Stomach (tissue), 9 donors: ENCODE data around the gene NINJ2. TPM values are rescaled to one million over a fixed set of nuclear protein-coding genes. Genes with fewer than 3 reads are reported as not detected.
A peak's percentile ranks its signal among the peaks of the same experiment; 100 is the strongest.

ENCODE experiments used
- DNase-seq, 2 donors: peaks; one replicate each; pipeline versions ENCODE4 v3.0.0 to v3.0.0-alpha.2; 2013 to 2019
- H3K27ac ChIP-seq, 5 donors: fragments of 200-600 bp in 4 of 5; sonication (generic) in 4 of 5; one replicate each; pipeline ENCODE4 v1.5.1; 2013 to 2019; ENCODE audit warnings: mild to moderate bottlenecking in 1 of 5, moderate library complexity in 1 of 5
- H3K27me3 ChIP-seq, 3 donors: fragments of 200-600 bp; sonication (generic); one replicate each; pipeline ENCODE4 v1.5.1; 2017 to 2019; ENCODE audit warnings: mixed run types in 1 of 3
- H3K36me3 ChIP-seq, 4 donors: fragments of 200-600 bp; sonication (generic); 1 replicate in 3 of 4; 2 replicates in 1 of 4; pipeline ENCODE4 v1.5.1; 2016 to 2019
- H3K4me1 ChIP-seq, 4 donors: fragments of 200-600 bp; sonication (generic); one replicate each; pipeline ENCODE4 v1.5.1; 2016 to 2019
- H3K4me3 ChIP-seq, 4 donors: fragments of 200-600 bp; sonication (generic) in 3 of 4; one replicate each; pipeline ENCODE4 v1.5.1; 2016 to 2019; ENCODE audit warnings: mild to moderate bottlenecking in 1 of 4
- H3K9me3 ChIP-seq, 4 donors: fragments of 200-600 bp; sonication (generic); one replicate each; pipeline ENCODE4 v1.5.1; 2016 to 2019
- CTCF ChIP-seq, 7 experiments: fragments of 450-650 bp in 4 of 7; fragments of 200-600 bp in 3 of 7; sonication (generic) in 3 of 7; IDR thresholded peaks; one replicate each; pipeline ENCODE4 v1.5.1; 2016 to 2019; ENCODE audit warnings: antibody characterized with exemption in 7 of 7, control low read depth in 2 of 7, mild to moderate bottlenecking in 1 of 7
- EP300 ChIP-seq: sonication (generic); formaldehyde crosslinking; IDR thresholded peaks from one replicate; pipeline ENCODE4 v1.6.1; 2017; ENCODE audit warnings: antibody characterized with exemption
- POLR2A ChIP-seq, 4 donors: fragments of 450-650 bp; IDR thresholded peaks; one replicate each; pipeline ENCODE4 v1.6.1; 2016; ENCODE audit warnings: antibody characterized with exemption in 4 of 4, control low read depth in 2 of 4, mild to moderate bottlenecking in 1 of 4, moderate library complexity in 1 of 4
- POLR2AphosphoS5 ChIP-seq, 3 donors: sonication (generic); formaldehyde crosslinking; IDR thresholded peaks; one replicate each; pipeline ENCODE4 v1.6.1; 2016; ENCODE audit warnings: antibody characterized with exemption in 3 of 3
- WGBS, 5 donors: extraction: QIAGEN DNeasy Blood & Tissue Kit in 3 of 5; methylation state at CpG; one replicate each; pipeline versions ENCODE4 v1.1.5 to v1.1.7; 2013 to 2018; 5-methylcytosine and 5-hydroxymethylcytosine counted together
- intact Hi-C: fragments of 100-400 bp; cut with DNase I; formaldehyde crosslinking; loops from one replicate; pipeline ENCODE4 v1.15.1; 2023; ENCODE audit warnings: low total_unique reads
- polyA plus RNA-seq, 3 donors: library from polyadenylated mRNA; stranded (reverse); fragments of 200-250 nt; gene quantifications; one replicate each; pipeline ENCODE4 v1.2.3, GENCODE V29; 2013
- total RNA-seq, 5 donors: library from RNA; depleted of rRNA; stranded (reverse); fragments of >200 nt; gene quantifications; one replicate each; pipeline versions ENCODE4 v1.1.0 to v1.2.3, GENCODE V29; 2014 to 2016
- donor health status: healthy with polysubstance abuse.
- donor health status: Bipolar disorder and iron deficiency.
- donor health status: healthy.

The NINJ2 gene
- total and polyA plus RNA-seq, 8 donors = 2.0 to 26.2 (median 5.0) TPM; not detected in 3

- no peaks in the 10 kb centered on the region for H3K9me3 ChIP-seq
Observed at GRCh38 chr12:563787-564298, 99.4 kb downstream of the NINJ2 start.

GRCh38 chr12:563250-563781 is 99.9 kb downstream of the NINJ2 start:
- peak in 1 of 2 donors; percentile 62 for DNase-seq
- Histone ChIP-seq H3K27me3 (no peaks in the 10 kb centered on the region), H3K36me3 (peaks cover 12 to 68% (median 28%) of the 10 kb centered on the region in 4 donors), H3K4me1 (peaks cover 0 to 19% (median 11%) of the 10 kb centered on the region in 4 donors), H3K27ac (peak overlapping the region in 4 of 5 donors; percentile 16 to 69 (median 59)), H3K4me3 (no peak overlapping the region), H3K9me3 (no peaks in the 10 kb centered on the region)
- 52 to 78% (median 58%) methylated on average over 8 of the region's 8 CpGs for WGBS, 5 donors
- intact Hi-C loops = loop anchor here (10.0 kb wide), 2 partner anchors 181 to 381 kb away; partner anchors contain the start of gene RAD52
- TF ChIP-seq CTCF (IDR thresholded peaks at IDR 0.05) = no peak
- no peak for TF ChIP-seq POLR2A (IDR thresholded peaks at IDR 0.05)
- no peak for TF ChIP-seq EP300
- TF ChIP-seq POLR2AphosphoS5 (IDR thresholded peaks at IDR 0.05) = no peak

More at GRCh38 chr12:563787-564298, 99.4 kb downstream of the NINJ2 start:
- TF ChIP-seq CTCF (IDR thresholded peaks at IDR 0.05) (no peak), POLR2AphosphoS5 (IDR thresholded peaks at IDR 0.05) (no peak), EP300 (no peak), POLR2A (IDR thresholded peaks at IDR 0.05) (no peak)
- Histone ChIP-seq H3K27ac (peak overlapping the region in 3 of 5 donors; percentile 56 to 69 (median 62)), H3K4me3 (no peak overlapping the region), H3K27me3 (no peaks in the 10 kb centered on the region), H3K4me1 (peaks cover 0 to 19% (median 11%) of the 10 kb centered on the region in 4 donors), H3K36me3 (peaks cover 9 to 62% (median 25%) of the 10 kb centered on the region in 4 donors)
- 39 to 58% (median 50%) methylated on average over 6 to 7 of the region's 7 CpGs for WGBS, 5 donors
- intact Hi-C loops = loop anchor here (10.0 kb wide), 2 partner anchors 181 to 381 kb away; partner anchors contain the start of gene RAD52
- DNase-seq = no peak

- peak overlapping the region in 3 of 5 donors; percentile 56 to 69 (median 62) for H3K27ac ChIP-seq
- TF ChIP-seq EP300 = no peak
- no peak for TF ChIP-seq POLR2A (IDR thresholded peaks at IDR 0.05)
- no peak for TF ChIP-seq CTCF (IDR thresholded peaks at IDR 0.05)
- no peak for TF ChIP-seq POLR2AphosphoS5 (IDR thresholded peaks at IDR 0.05)
- no peaks in the 10 kb centered on the region for H3K27me3 ChIP-seq
- DNase-seq = no peak
- peaks cover 12 to 73% (median 31%) of the 10 kb centered on the region in 4 donors for H3K36me3 ChIP-seq
- H3K9me3 ChIP-seq = no peaks in the 10 kb centered on the region
- H3K4me1 ChIP-seq = peaks cover 0 to 19% (median 11%) of the 10 kb centered on the region in 4 donors
- intact Hi-C loops = loop anchor here (10.0 kb wide), 2 partner anchors 182 to 382 kb away; partner anchors contain the start of gene RAD52
- WGBS, 5 donors = 85 to 95% (median 90%) methylated on average over 9 to 12 of the region's 12 CpGs
- H3K4me3 ChIP-seq = peak overlapping the region in 1 of 4 donors; percentile 17
Observed at GRCh38 chr12:562634-563033, 100.6 kb downstream of the NINJ2 start.

GRCh38 chr12:561908-562593 is 101.2 kb downstream of the NINJ2 start:
- DNase-seq = no peak
- no peaks in the 10 kb centered on the region for H3K27me3 ChIP-seq
- TF ChIP-seq POLR2A (IDR thresholded peaks at IDR 0.05) (no peak), POLR2AphosphoS5 (IDR thresholded peaks at IDR 0.05) (peak in 1 of 3 donors; percentile 25)
- peak overlapping the region in 4 of 5 donors; percentile 38 to 69 (median 59) for H3K27ac ChIP-seq
- peaks cover 12 to 79% (median 33%) of the 10 kb centered on the region in 4 donors for H3K36me3 ChIP-seq
- H3K9me3 ChIP-seq = no peaks in the 10 kb centered on the region
- H3K4me3 ChIP-seq = peak overlapping the region in 1 of 4 donors; percentile 17
- 56 to 71% (median 61%) methylated on average over 19 of the region's 19 CpGs for WGBS, 5 donors
- intact Hi-C loops = loop anchor here (10.0 kb wide), 2 partner anchors 183 to 383 kb away; partner anchors contain the start of gene RAD52
- peaks cover 0 to 19% (median 11%) of the 10 kb centered on the region in 4 donors for H3K4me1 ChIP-seq
